Smooth muscle cell of bladder (primary cell): ENCODE results near the gene PIN1. TPM values are rescaled to one million over a fixed set of nuclear protein-coding genes. Genes with fewer than 3 reads are reported as not detected.

ENCODE experiments used
- total RNA-seq: library from RNA; depleted of rRNA; stranded (reverse); fragments of >200 nt; gene quantifications from 2 replicates; pipeline ENCODE4 v1.2.3, GENCODE V29; 2014

Gene PIN1
- total RNA-seq = 81.1 and 87.6 TPM in 2 replicates

DNA sequence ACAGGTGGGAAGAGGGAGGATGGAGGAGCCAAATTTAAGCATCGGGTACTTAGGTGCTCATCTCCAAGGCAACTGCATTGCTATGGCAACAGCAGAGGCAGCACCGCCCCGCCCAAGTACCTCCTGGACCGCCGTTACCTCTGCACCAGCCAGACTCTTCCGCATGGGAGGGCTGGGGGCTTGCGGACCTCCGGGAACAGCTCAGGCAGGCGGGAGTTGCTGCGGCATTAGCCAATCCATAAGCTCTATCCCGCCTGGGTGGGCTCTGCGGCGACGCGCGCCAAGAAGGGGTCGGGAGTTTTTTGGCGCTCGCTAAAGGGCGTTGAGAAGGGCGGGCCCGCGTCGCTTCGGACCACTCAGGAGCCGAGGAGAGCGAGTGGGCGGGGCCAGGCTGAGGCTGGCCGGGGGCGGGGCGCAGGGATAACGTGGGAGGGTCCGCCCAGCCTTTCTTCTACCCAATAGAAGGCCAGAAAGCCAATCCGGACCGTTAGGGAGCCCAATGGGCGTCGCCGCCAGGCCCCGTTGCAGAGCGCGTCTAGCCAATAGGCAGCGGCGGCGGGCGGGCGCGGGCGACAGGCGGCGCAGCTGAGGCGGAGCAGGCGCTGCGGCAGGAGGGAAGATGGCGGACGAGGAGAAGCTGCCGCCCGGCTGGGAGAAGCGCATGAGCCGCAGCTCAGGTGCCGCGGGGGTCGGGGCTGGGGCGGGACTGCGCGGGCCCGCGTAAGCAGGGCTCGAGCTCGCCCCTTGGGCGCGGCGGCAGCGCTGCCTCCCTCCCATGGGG lies at the start of gene PIN1:
Gene PIN1 (plus strand): TSS at position 593 of the 781 bp plus-strand sequence. CDS start 27 bp downstream, at position 620.

DNA sequence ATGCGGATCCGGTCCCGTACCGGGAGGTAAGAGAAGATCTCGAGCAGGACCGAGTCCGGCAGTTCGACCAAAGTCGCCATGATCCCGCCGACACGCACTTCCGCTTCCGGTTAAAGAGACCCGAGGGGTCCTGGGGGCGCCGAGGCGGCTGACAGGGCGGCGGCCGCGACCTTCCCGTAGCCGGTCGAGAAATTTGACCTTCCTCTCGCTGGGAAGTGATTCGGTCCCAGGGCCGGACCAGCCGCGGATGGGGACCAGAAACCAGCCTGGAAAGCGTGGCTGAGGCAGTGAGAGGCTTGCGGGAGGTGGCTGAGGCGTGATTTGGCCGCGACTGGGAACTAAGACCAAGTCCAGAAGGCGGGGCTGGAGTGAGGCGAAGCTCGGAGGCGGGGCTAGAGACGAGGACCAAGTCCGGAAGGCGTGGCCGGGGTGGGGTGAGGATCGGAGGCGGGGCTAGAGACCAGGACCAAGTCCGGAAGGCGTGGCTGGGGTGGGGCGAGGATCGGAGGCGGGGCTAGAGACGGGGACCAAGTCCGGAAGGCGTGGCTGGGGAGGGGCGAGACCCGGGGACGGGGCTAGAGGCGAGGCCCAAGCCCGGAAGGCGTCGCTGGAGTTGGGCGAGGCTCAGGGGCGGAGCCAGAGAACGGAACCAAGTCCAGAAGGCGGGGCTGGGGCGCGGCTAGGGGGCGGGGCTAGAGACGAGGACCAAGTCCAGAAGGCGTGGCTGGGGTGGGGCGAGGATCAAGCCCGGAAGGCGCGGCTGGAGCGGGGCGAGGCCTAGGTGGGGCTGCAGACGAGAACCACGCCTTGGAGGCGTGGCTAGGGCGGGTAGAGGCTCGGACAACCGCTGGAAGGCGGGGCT lies 16.2 kb upstream of the PIN1 start, which contains the start of gene FBXL12:
Gene FBXL12 (minus strand): TSS at position 346 of the 862 bp plus-strand sequence. CDS start 266 bp downstream, at position 80.

DNA sequence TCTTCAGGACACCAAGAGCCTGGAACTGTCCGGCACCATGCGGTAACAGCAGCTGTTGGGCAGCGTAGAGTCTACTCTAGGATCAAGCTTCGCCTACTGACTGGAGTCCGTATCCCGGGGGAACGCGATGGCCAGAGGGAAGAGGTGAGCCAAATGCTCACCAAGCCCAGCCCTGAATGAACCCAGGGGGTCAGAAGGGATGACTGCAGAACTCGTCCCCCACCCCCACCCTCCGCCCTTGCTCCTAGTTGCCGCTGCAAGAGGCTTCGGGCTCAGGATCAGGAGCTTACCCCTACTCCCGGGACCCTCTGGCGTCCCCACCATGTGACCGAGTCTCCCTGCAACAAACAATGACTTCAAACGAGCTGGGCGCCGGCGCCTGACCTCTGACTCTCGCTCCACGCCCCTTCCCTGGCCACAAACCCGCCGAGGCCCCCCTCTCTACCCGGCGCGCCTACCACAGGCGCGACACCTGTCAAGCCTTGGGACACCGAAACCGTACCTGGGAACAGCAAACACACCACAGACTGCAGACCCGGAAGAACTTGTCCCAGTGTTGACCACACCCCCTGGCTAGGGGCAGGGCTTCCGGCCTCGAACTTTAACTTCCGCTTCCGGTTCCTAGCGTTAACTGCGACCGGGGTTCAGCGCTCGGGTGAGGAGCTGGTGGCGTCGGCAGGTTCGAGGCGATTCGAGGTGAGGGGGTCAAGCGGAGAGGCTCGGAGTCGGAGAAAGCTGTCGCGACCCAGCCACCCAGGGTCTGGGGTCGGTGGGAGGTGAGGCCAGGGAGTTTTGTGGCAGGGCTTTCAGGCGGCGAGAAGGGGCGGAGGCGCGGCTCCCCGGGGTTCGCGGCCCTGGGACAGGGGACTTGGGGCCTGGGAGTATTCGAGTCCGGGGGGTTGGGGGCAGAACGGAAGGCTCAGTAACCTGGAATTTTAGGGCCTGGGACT lies 7.6 kb upstream of the PIN1 start, which contains the start of gene UBL5:
Gene UBL5 (plus strand): TSS at position 630 of the 950 bp plus-strand sequence. CDS start 420 bp downstream, outside the sequence.

Other genes with a start within 250 kb of the PIN1 start
- 26.6 and 33.3 TPM in 2 replicates for gene ZNF561, start 214.1 kb upstream of the PIN1 start, total RNA-seq
- gene ZNF562, start 160.2 kb upstream of the PIN1 start, total RNA-seq = 12.9 and 23.4 TPM in 2 replicates
- 12.6 and 15.2 TPM in 2 replicates for gene ZNF846, start 66.6 kb upstream of the PIN1 start, total RNA-seq
- gene FBXL12, start 16.2 kb upstream of the PIN1 start, total RNA-seq = 12.9 and 16.5 TPM in 2 replicates
- gene UBL5, start 7.4 kb upstream of the PIN1 start, total RNA-seq = 221 and 280 TPM in 2 replicates
- 2.8 and 4.8 TPM in 2 replicates for gene OLFM2, start 101.2 kb downstream of the PIN1 start, total RNA-seq
- 1.7 and 2.1 TPM in 2 replicates for gene COL5A3, start 175.2 kb downstream of the PIN1 start, total RNA-seq
- not detected in 2 replicates for gene RDH8, start 178.2 kb downstream of the PIN1 start, total RNA-seq